ENCODE results near the gene LRG1. TPM values are rescaled to one million over a fixed set of nuclear protein-coding genes. Genes with fewer than 3 reads are reported as not detected.
"Not testable (repeated sequence)": the region's sequence is repeated elsewhere in the genome, so short reads cannot be mapped to it uniquely, and the experiment has no call there.

Gene LRG1
- total RNA-seq, 4 donors from 2014 or later = 0.17 to 9.4 (median 0.79) TPM

- Histone ChIP-seq H3K4me3 (no peak overlapping the region), H3K4me1 (peaks cover 0 to 17% (median 5%) of the 10 kb centered on the region in 4 donors), H3K27me3 (peaks cover 0 to 25% (median 0%) of the 10 kb centered on the region in 4 donors), H3K9me3 (no peaks in the 10 kb centered on the region), H3K27ac (replicated peaks in 1 of 4) (no peak overlapping the region), H3K36me3 (no peaks in the 10 kb centered on the region)
- no peak for DNase-seq (ENCODE audit: extremely low spot score)
- intact Hi-C loops (cut with DNase I) = no loop called here
- WGBS = 73% methylated on average over 7 of the region's 7 CpGs
- TF ChIP-seq POLR2A (IDR thresholded peaks at IDR 0.05; ENCODE audit: low read depth) (no peak), POLR2AphosphoS5 (IDR thresholded peaks at IDR 0.05) (no peak), EP300 (IDR thresholded peaks at IDR 0.05) (no peak)
- TF ChIP-seq, protein P1, sequence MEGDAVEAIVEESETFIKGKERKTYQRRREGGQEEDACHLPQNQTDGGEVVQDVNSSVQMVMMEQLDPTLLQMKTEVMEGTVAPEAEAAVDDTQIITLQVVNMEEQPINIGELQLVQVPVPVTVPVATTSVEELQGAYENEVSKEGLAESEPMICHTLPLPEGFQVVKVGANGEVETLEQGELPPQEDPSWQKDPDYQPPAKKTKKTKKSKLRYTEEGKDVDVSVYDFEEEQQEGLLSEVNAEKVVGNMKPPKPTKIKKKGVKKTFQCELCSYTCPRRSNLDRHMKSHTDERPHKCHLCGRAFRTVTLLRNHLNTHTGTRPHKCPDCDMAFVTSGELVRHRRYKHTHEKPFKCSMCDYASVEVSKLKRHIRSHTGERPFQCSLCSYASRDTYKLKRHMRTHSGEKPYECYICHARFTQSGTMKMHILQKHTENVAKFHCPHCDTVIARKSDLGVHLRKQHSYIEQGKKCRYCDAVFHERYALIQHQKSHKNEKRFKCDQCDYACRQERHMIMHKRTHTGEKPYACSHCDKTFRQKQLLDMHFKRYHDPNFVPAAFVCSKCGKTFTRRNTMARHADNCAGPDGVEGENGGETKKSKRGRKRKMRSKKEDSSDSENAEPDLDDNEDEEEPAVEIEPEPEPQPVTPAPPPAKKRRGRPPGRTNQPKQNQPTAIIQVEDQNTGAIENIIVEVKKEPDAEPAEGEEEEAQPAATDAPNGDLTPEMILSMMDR (IDR thresholded peaks at IDR 0.05) = no peak
Measured at GRCh38 chr19:4568886-4569285, 29.1 kb upstream of the LRG1 start.

DNA sequence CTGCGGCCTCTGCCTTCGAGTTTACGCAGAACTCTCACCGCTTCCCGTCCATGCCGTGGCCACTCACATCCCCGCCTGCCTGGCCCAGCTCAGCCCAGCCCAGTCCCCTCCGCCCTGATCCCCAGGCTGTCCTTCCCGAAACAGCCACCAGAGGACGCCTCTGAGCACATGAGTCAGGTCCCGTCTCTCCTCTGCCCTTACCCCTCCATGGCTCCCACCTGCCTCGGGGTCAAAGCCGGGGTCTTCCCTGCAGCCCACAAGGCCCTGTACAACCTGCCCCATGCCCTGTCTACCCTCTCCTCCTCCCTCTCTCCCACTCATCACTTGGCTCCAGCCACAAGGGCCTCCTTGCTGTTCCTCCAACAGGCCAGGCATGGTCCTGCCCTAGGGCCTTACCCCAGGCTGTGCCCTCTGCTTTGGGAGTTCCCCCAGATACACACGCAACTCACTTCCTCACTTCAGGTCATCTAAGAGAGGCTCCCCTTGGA, 27.8 kb upstream of the LRG1 start:
- H3K4me1 ChIP-seq = peaks cover 0 to 17% (median 5%) of the 10 kb centered on the region in 4 donors
- TF ChIP-seq POLR2A (IDR thresholded peaks at IDR 0.05; ENCODE audit: low read depth) (no peak), POLR2AphosphoS5 (IDR thresholded peaks at IDR 0.05) (peak in 1 of 2 donors; percentile 20), EP300 (IDR thresholded peaks at IDR 0.05) (no peak)
- TF ChIP-seq, protein P1 (IDR thresholded peaks at IDR 0.05) = peak; percentile 46 to 76 (median 56)
- H3K9me3 ChIP-seq = no peaks in the 10 kb centered on the region
- peaks cover 0 to 14% (median 0%) of the 10 kb centered on the region in 4 donors for H3K27me3 ChIP-seq
- intact Hi-C loops (cut with DNase I) = no loop called here
- peak overlapping the region in 1 of 4 donors; percentile 36 for H3K27ac ChIP-seq (replicated peaks in 1 of 4)
- DNase-seq (ENCODE audit: extremely low spot score) = no peak
- no peaks in the 10 kb centered on the region for H3K36me3 ChIP-seq
- WGBS = 54% methylated on average over 14 of the region's 14 CpGs
- H3K4me3 ChIP-seq = no peak overlapping the region

DNA sequence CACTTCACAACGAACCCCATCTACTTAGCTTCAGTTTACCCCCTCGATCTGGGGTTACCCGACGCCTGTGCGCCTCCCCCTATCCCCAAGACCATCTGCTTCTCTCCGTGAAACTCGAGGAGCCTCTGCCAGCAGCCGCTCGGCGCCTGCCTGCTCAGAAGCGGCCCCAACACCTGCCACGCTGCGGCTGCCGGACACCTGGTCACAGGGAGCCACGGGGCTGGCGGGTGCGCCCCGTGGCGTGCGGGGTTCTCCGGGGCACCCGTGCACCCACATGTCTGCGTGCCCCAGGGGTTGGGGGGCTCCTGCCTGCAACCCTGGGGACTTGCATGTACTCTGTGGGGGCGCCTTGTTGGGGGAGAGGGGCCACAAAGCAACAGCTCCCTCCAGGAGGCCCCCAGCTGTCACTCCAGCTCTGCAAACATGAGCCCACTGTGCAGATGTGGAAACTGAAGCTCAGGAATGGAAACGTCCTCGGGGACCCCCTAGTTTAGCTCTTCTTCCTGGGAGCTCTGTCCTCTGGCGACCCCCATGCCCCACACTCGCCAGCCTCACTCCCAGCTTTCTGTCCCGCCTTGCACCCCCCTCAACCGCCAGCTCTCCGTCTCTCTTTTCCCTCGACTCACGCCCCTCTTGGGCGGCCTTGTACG, 26.7 kb upstream of the LRG1 start:
- Histone ChIP-seq H3K27ac (replicated peaks in 1 of 4) (peak overlapping the region in 2 of 4 donors; percentile 27 to 36), H3K4me3 (no peak overlapping the region), H3K36me3 (no peaks in the 10 kb centered on the region), H3K9me3 (no peaks in the 10 kb centered on the region), H3K4me1 (peaks cover 0 to 16% (median 4%) of the 10 kb centered on the region in 4 donors), H3K27me3 (peaks cover 0 to 13% (median 0%) of the 10 kb centered on the region in 4 donors)
- intact Hi-C loops (cut with DNase I) = no loop called here
- DNase-seq (ENCODE audit: extremely low spot score) = no peak
- 91% methylated on average over 34 of the region's 35 CpGs for WGBS
- no peak for TF ChIP-seq POLR2AphosphoS5 (IDR thresholded peaks at IDR 0.05)
- TF ChIP-seq EP300 (IDR thresholded peaks at IDR 0.05) = no peak
- no peak for TF ChIP-seq POLR2A (IDR thresholded peaks at IDR 0.05; ENCODE audit: low read depth)
- TF ChIP-seq, protein P1 (IDR thresholded peaks at IDR 0.05) = no peak

- 70% methylated on average over 5 of the region's 5 CpGs for WGBS
Measured at GRCh38 chr19:4563562-4563961, 23.7 kb upstream of the LRG1 start.

DNA sequence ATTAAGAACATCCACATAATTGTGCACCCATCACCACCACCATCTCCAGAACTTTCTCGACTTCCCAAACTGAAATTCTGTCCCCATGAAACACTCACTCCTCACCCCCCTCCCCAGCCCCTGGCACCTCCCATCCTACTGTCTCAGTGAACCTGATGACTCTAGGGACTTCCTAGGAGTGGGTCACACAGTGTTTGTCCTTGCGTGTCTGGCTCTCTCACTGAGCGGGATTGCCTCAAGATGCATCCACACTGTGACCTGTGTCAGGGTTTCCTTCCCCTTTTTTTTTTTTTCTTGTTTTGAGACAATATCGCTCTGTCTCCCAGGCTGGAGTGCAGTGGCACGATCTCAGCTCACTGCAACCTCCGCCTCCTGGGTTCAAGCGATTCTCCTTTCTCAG, 22.2 kb upstream of the LRG1 start:
- H3K27ac ChIP-seq (replicated peaks in 1 of 4); H3K4me3 ChIP-seq; H3K36me3 ChIP-seq; intact Hi-C loops (cut with DNase I); DNase-seq (ENCODE audit: extremely low spot score); H3K9me3 ChIP-seq: not testable (repeated sequence)
- Histone ChIP-seq H3K27me3 (peaks cover 0 to 12% (median 0%) of the 10 kb centered on the region in 4 donors), H3K4me1 (peaks cover 5 to 16% (median 7%) of the 10 kb centered on the region in 4 donors)
- WGBS = 81% methylated on average over 7 of the region's 7 CpGs

More at GRCh38 chr19:4563562-4563961, 23.7 kb upstream of the LRG1 start:
- DNase-seq (ENCODE audit: extremely low spot score); H3K4me1 ChIP-seq; H3K27ac ChIP-seq (replicated peaks in 1 of 4); H3K36me3 ChIP-seq; H3K9me3 ChIP-seq; H3K27me3 ChIP-seq; H3K4me3 ChIP-seq; intact Hi-C loops (cut with DNase I): not testable (repeated sequence)
